ENCODE measurements around the gene CIZ1.

Gene CIZ1

DNA sequence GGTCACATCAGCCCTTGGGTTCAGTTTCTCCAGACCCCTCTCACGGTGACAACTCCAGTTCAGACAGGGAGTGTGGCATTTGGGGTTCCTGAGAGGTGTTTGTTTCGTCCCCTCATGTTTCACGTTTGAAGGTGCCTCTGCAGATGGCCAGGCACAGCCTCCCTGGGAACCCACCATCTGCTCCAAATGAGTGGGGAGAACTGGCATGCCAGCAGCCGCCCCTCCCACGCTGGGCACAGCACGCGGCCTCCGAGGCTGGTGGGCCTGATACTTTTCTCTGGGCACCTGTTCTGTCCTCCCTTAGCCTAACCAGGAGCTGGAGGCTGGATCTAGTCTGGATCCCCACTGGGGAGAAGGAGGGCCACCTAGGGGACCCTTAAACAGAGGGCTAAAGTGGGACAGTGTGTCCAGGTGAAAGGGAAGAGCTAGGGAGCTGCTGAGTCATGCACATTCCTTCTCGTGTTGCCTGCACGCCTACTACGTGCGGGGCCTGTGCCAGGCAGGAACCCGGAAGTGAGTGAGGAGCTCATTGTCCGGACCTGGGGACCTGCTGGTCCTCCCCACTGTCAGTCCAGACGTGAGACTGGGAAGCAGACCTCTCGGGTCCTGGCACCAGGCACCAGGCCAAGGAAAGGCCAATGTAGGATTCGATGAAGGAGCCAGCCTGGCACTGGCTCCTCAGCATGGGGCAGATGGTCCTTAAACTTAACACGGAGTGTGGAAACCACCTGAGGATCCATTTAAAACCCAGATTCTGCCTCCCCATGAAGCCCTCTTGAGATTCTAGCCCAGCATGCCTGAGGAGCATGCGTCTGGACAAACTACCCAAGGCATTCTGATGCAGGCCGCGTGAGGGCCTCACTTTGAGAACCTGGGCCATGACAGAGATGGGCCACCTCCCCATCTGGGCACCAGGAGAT lies 23.5 kb upstream of the CIZ1 start:
- no peak for DNase-seq

DNA sequence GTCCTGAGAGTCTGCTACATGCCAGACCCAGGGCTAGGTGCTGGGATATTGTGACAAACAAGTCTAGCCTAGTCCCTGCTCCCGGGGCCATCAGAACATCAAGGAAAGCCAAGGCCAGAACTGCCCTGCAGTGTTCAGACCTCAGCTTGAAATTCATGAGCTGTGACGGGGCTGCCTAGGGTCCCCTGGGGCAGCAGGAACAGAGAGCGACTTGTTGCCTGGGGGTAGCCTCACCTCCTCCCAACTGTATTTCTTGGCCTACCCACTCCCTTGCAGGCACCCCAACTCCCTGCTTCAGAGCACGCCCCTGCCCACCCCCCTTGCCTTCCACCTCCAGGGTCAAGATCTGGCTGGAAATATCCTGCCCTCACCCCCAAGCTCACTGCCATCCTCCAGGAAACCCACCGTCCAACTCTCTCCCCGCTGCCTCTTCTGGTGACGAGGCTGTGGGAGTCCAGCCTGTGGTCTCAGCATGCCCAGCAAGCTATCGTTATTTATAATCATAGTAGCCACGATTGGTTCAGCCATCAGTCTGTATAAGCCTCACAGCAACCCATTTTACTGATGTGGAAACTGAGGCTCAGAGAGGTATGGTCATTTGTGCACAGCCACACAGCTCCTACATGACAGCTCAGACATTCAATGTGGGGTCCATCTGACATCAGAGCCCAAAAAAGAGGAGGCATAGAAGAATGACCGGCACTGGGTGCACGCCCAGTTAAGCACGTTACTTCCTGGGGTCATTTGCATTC lies 22.6 kb upstream of the CIZ1 start:
- DNase-seq = no peak

DNA sequence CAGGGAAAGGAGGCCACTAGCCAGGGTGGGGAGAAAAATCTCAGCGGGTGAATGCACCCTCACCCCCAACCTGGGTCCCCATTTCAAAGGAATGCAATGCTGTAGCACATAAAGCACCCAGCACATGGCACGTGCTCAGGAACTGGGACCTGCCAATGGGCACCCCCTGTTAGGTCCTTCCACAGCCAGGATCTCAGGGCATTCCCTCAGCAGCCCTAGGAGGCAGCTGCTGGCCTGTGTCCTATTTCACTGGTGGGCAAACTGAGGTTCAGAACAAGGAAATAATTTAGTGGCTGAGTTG lies 20.6 kb upstream of the CIZ1 start:
- no peak for DNase-seq

DNA sequence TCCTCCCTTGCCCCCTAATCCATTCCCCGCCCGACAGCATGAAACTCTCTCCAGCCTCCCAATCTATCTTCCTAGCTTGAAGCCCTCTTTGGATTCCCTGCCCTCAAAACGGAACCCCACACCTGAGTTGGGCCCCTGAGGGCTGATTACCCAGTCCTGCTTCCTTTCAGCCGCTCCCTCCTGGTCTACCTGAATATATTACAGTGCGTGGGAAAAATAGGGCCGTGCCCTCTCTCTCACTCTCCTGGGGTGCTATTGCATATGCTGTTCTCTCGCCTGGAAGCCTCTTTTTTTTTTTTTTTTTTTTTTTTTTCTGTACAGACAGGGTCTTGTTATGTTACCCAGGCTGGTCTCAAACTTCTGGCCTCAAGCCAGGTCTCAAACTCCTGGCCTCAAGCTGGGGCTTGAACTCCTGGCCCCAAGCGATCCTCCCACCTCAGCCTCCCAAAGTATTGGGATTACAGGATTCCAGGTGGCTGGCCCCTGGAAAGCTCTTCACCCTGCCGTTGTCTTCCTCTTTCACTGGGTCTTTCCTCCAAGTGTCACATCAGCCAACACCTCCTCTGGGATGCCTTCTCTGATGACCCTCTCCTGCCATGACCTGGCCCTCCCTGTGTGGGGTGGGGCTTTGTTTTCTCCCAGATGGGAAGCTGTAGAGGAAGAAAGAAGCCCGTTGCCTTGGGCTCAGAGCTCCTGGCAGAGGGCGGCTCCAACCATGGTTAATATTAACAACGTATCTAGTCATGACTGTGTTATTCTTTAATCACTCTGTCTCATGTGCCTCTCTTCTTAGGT lies 20.0 kb upstream of the CIZ1 start:
- no peak for DNase-seq

DNA sequence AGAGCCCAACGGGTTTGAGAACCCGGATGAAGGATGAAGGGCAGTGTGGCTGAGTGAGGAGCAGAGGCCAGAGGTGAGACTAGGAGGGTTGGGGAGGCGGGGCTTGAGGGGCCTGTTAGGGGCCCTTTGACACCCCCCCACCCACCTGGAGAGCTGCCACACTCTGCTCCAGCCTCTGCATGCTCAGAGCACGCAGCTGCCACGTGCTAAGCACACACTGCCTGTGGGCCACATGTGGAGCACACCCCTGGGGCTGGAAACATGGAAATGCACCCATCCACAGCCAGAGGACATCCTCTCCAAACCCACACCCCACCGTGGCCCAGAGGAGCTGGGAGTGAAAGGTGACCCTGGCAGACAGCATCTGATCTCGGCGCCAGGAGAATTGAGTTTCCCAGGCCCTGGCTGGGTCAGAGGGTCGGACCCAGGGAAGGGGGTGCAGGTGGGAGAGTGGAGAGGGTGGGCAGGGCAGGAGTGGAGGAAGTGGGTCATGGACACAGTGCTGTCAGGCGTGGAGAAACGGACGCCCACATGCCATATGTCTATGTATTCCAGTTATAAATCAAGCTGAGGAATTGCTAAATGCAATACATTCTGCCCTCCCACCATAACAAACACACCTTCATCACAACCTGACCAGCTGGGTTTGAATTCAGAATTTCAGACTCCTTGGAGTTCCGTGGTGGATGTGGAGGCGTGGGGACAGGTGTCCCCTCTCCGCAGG lies 17.7 kb upstream of the CIZ1 start:
- no peak for DNase-seq

DNA sequence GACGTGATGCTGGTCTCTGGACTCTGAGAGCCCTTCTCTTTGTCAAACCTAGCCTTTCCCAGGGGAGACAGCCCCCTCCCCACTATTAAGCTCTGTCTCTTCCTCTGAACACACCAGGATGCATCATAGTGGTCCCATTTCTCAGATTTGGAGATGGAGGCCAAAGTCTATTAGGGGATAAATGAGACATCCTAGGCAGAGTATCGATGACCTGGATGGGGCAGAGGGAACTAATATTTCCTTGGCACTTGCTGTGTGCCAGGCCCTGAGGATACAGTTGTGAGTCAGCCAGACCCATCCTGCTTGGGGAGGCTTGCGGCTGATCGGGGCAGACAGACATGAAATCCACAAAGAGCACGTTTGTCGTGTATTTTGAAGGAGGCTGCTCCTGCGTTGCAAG lies 17.0 kb upstream of the CIZ1 start:
- DNase-seq = no peak

DNA sequence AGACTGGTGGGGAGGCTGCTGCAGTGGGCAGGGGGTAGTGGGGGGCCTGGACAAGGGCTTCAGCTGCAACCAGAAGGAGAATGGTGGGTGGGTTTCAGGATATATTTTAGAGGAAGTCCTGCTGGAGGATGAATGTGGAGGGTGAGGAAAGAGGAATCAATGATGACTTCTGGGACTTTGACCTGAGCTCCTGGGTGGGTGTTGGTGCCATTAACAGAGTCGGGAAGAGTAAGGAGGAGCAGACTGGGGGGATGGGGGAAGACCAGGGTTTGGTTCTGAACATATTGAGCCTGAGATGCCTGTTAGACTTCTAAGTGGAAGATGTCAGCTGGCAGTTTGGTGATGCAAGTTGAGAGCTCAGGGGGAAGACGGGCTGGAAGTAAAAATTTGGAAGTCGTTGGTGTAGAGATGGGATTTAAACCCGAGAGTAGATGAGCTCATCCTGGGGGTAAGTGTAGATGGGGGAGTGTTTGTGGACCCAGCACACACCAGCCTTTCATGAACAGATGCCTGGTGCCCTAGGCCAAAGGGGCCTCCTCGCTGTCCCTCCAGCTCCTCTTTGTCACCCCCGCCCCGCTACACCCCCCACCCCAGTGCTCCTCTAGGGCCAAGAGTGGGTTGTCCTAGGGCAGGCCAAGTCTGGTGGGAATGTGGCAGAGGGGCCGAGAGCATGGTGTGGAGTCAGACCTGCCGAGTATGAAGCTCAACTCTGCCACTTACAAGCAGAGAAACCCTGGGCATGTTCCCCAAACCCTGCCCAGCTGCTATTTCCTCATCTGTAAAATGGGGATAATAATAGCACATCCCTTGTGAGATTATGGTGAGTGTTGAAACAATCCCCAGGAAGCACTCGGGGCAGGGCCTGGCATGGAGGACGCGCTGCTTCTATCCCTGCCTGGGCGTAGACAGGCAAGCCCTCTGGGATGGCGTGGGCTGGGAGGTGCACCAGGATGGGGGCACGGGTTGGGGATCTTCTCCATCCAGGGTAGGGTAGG lies 15.8 kb upstream of the CIZ1 start:
- DNase-seq = no peak

DNA sequence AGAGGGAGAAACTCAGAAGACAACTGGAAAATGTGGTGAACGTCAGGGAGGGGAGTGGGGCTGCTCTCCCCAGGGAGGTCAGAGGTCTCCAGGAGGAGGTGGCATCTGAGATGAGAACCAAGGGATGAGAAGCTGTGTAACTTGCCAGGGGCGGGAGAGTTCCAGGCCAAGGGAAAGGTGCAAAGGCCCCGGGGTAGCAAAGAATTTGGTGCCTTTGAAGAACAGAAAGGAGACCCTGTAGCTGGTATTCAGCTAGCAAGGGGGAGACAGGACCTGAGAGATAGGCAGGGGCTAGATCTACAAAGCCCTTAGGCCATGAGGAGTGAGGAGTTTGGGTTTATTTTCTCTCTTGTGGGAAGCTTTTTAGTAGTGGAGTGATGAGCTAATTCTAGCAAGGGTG lies 15.1 kb upstream of the CIZ1 start:
- no peak for DNase-seq

DNA sequence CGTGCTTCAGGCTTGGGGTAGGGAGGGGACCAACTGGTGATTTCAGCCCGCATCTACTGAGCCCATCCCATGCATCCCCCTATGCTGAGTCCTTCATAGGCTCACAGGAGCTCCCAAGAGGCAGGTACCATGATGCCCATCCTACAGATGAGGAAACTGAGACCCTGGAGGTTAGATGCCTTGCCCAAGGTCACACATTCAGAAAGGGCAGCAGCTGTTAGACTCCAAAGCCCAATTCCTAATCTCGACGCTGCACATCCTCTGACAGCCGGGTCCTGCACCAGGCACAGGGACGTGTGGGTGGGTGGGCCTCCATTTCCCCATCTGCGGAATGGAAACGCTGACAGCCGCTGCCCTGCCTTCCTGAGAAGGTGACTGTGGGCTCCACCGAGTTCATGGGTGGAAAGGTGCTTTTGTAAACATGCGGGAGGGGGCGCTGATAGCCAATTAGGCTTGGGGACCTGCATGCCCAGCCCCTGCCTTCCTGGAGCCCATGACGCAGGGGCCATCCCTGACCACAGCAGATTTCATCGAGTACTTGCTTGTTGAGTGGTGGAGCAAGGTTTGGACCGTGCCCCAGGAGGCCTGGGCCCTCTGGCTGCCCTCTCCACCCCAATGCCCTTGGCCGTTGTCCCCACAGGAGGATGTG lies 14.0 kb upstream of the CIZ1 start:
- DNase-seq = no peak

DNA sequence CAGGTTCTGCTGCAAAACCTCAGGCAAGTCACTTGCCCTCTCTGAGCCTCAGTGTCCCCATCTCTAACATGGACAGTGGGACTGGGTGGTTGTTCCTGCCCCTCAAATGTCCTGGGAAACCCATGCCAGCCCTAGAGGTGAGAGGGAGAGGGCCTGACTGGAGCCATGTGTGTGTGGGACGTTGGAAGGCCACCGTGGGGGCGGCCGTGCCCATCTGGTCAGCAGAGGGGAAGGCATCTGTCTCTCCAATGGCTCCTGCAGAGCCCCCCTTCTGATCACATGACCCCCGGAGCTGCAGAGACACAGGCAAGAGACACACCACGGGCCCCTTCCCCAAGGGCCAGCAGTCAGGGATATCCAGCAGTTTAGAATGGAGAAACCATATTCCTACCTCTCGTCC lies 13.5 kb upstream of the CIZ1 start:
- DNase-seq = no peak

DNA sequence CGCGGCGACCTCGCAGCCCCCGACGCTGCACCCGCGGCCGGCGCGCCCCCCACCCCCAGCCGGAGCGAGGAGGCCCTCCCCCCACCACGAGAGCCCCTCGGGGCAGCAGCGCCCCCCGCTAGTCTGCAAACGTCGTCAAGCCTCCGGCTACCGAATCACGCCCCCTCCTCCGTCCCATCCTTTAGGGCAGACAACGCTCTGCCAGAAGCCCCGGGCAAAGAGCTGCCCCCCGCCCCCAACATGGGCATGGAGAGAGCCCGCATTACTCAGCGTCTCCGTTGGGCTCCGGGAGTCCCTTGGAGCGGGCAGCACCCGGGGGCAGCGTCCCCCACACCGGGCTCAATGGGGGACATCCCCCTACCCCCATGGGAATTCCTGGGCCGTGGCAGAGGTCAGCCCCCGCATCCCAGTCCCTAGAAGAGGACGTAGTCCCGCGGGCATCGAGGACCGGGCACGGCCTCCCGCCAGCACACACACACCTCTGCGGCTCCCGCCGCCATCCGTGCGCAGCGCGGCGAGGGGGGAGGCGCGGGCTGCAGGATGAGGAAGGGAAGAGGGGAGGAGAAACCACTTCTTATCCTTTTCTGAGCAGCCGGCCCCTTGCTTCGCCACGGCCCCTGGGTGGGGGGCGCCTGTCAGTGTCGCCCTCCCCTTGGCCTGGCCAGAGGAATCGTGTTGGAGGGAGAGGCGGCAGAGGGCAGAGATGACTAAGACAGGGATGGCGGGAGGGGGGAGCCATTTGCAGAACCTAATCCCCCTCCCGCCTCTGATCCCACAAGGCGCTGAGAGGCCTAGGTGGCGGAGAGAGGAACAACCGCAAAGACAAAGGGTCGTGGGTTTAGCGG lies 12.6 kb upstream of the CIZ1 start:
- DNase-seq = no peak

DNA sequence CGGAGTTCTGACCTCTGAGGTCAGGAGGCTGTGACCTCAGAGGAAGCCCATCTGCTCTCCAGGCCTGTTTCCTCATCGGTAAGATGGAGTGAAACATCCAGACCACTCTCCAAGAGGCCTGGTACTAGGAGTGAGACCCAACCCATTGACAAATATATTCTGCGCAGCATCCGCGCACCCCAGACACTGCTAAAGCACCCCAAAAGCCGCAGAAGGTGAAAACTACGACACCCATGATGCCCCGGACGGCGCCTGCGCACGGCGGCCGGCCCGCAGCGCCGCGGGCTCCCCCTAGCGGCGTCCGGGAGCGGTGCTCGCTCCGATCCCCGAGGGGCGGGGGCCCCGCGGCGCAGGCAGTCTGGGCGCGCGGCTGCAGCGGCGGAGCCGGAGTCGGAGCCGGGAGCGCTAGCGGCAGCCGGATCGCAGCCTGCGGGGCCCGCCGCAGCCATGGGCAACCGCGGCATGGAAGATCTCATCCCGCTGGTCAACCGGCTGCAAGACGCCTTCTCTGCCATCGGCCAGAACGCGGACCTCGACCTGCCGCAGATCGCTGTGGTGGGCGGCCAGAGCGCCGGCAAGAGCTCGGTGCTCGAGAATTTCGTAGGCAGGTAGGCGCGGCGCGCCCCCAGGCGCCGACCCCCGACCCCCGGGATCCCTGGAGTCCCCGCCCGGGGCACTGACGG lies 11.8 kb upstream of the CIZ1 start, which contains the start of gene DNM1:
Gene DNM1 (plus strand): TSS at position 356 of the 683 bp plus-strand sequence. CDS start 92 bp downstream, at position 448.
- DNase-seq = peak; percentile 74

DNA sequence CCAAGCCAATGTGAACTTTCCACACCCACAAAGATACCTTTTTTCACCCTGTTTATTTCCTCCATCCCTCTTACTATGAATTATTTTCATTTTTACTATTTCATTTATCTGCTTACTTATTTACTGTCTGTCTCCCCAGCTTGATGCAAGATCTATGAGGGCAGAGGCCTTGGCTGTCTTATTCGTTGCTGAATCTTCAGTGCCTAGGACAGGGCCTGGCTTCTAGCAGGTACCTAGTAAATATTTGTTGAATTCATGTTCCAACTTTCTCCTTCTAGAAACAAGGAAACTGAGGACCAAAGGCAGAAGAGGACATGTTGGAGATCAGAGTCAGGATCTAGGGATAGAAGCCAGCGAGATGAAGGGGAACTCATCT lies 11.3 kb upstream of the CIZ1 start:
- DNase-seq = no peak

DNA sequence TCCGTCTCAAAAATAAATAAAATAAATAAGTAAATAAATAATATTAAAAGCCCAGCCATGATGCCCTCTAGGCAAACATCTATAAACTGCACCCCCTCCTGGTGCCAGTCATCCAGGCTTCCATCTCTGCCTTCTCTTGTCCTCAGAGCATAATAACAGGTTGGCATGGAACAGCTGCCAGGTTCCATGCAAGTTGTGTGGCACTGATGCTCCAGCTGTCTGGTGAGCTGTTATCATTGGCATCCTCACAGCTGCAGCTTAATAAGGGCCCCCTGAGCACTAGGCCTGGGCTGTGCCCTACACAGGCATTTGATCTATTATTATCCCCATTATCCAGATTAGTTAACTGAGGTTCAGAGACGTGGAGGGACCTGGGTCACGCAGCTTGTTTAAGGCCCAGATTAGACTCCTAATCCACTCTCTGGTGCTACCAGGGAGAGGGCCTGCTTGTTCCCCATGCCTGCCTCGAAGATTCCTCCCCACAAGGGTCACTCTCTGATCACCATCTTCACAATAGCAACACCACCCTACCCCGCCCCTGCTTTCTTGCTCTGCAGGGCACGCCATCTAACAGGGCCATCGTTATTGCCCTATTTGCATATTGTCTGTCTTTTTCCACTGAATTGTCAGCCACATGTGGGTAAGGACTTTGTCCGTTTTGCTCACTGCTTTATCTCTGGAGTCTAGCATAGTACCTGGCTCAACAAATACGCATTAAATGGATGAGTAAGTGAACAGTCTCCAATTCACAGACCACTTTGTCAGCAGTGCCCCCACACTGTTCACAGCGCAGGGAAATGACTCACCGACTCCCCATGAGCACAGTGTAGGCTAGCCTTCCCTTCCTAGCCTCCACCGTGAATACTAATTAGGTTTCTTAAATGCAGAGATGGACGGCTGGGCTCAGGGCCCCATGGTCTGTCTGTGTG lies 10.3 kb upstream of the CIZ1 start:
- DNase-seq = no peak

DNA sequence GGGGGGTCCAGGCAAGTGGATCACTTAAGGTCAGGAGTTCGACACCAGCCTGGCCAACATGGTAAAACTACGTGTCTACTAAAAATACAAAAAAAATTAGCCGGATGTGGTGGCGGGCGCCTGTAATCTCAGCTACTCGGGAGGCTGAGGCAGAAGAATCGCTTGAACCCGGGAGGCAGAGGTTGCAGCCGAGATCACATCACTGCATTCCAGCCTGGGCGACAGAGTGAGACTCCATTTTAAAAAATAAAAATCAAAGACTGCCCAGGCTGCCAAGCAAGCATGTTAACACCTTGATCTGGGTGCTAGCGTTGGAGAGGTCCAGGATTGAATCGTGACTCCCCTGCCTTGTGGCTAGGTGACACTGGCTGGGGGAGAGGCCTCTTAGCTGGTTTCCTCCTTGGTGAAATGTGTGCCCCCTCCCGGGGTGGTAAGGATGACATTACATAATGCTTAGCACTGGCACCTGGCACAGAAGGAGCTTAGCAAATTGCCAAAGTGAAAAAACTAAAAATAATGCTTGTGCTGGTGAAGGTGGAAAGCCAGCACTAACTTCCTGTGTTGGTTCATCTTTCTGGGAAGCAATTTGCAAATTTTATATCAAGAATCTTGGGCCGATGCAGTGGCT lies 2.2 kb upstream of the CIZ1 start:
- no peak for DNase-seq

DNA sequence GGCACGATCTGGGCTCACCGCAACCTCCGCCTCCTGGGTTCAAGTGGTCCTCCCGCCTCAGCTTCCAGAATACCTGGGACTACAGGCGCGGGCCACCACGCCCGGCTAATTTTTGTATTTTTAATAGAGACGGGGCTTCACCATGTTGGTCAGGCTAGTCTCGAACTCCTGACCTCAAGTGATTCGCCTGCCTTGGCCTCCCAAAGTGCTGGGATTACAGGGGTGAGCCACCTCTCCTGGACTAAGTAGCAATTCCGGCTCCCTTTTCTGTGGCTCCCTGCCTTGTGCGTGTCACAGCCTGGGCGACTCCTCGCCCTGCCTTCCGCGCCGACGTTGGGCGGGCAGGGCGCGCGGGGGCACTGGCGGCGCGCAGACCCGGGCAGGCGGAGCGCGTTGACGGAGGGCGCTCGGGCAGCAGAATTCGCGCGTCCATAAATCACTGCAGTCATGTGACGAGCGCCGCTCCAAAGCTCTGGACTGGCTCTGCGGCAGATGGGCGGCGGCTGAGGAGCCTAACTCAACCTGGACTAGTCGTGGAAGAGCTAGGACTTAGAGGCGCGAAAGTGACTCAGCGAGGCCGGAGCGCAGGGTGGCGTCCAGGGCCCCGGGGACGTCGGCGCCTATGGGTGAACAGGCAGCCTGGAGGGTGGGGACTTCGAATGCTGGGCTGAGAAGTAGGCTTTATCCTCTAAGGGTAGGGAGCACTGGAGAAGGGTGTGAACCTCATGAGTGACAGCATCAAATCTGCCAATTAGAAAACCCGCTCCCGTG lies 1.4 kb upstream of the CIZ1 start:
- peak; percentile 69 for DNase-seq
